Caco-2 (cell line): Measurements from ENCODE around the gene SYCP2L. TPM values are rescaled to one million over a fixed set of nuclear protein-coding genes. Genes with fewer than 3 reads are reported as not detected.
"Not testable (repeated sequence)": the region's sequence is repeated elsewhere in the genome, so short reads cannot be mapped to it uniquely, and the experiment has no call there.

Source experiments
- BruUV-seq: library from RNA; stranded (reverse); fragments of 400-500 nt; replicated peaks from 2 replicates; lab custom pipeline; 2021; lab: Mats Ljungman, UMichigan
- CTCF ChIA-PET: fragments of 300-600 bp; sonication (Branson Sonifier 250); formaldehyde crosslinking; loops from one replicate; lab custom pipeline; 2022; ENCODE audit warnings: antibody characterized with exemption; lab: Charles Lee
- POLR2A ChIA-PET: fragments of 300-600 bp; sonication (Branson Sonifier 250); formaldehyde crosslinking; loops from one replicate; lab custom pipeline; 2022; ENCODE audit warnings: antibody characterized with exemption; lab: Charles Lee
- DNase-seq, 2 experiments: peaks; one replicate each; pipeline versions ENCODE4 v3.0.0 to v3.0.0-alpha.2; 2020 to 2022
- H3K27me3 ChIP-seq: replicated peaks from 2 replicates; pipeline ENCODE4 v1.6.0; 2011; ENCODE audit warnings: low read length; ENCODE audit not compliant: control insufficient read depth, insufficient read depth
- H3K36me3 ChIP-seq: 2 replicates; pipeline ENCODE4 v1.5.1; 2011; ENCODE audit warnings: low read length; ENCODE audit not compliant: control insufficient read depth, insufficient read depth
- H3K4me1 ChIP-seq: fragments of 250-450 bp; sonication (Bioruptor Pico); 2 replicates; pipeline ENCODE4 v1.5.1; 2020; ENCODE audit warnings: mild to moderate bottlenecking
- H3K4me3 ChIP-seq: 2 replicates; pipeline ENCODE4 v1.5.1; 2011; ENCODE audit warnings: low read depth, mild to moderate bottlenecking, control low read depth, low read length
- H3K9me3 ChIP-seq: fragments of 250-450 bp; sonication (Bioruptor Pico); 2 replicates; pipeline ENCODE4 v1.5.1; 2020; ENCODE audit warnings: mild to moderate bottlenecking, moderate library complexity
- H3K27ac Mint-ChIP-seq: one replicate; pipeline ENCODE4 v1.8.0; 2022; ENCODE audit warnings: mixed read lengths; ENCODE audit not compliant: unreplicated experiment
- H3K27me3 Mint-ChIP-seq: one replicate; pipeline ENCODE4 v1.8.0; 2022; ENCODE audit warnings: mixed read lengths; ENCODE audit not compliant: insufficient read depth, unreplicated experiment
- H3K36me3 Mint-ChIP-seq: one replicate; pipeline ENCODE4 v1.8.0; 2022; ENCODE audit warnings: mild to moderate bottlenecking, mixed read lengths; ENCODE audit not compliant: insufficient read depth, unreplicated experiment
- H3K4me1 Mint-ChIP-seq: one replicate; pipeline ENCODE4 v1.8.0; 2022; ENCODE audit warnings: low read depth, mixed read lengths; ENCODE audit not compliant: unreplicated experiment
- H3K4me3 Mint-ChIP-seq: one replicate; pipeline ENCODE4 v1.8.0; 2022; ENCODE audit warnings: mild to moderate bottlenecking, moderate library complexity, mixed read lengths; ENCODE audit not compliant: unreplicated experiment
- H3K9me3 Mint-ChIP-seq: one replicate; pipeline ENCODE4 v1.8.0; 2022; ENCODE audit warnings: mixed read lengths; ENCODE audit not compliant: unreplicated experiment
- CTCF ChIP-seq, 2 experiments: fragments of 200-600 bp in 1 of 2; IDR thresholded peaks; 1 replicate in 1 of 2; 2 replicates in 1 of 2; pipeline versions ENCODE4 v1.5.1 to v1.8.0; 2011 to 2022; ENCODE audit warnings: antibody characterized with exemption in 1 of 2, control low read depth in 1 of 2, inconsistent platforms in 1 of 2, low read depth in 1 of 2, low read length in 1 of 2, mild to moderate bottlenecking in 1 of 2, moderate library complexity in 1 of 2; ENCODE audit not compliant: insufficient read depth in 1 of 2, severe bottlenecking in 1 of 2, unreplicated experiment in 1 of 2
- intact Hi-C: fragments of 100-400 bp; cut with micrococcal nuclease; formaldehyde crosslinking; loops from one replicate; pipeline ENCODE4 v1.10.0; 2022; ENCODE audit not compliant: unreplicated experiment
- total RNA-seq: library from RNA; stranded (reverse); gene quantifications from 2 replicates; pipeline ENCODE4 v1.2.3, GENCODE V29; 2022

Gene SYCP2L
- total RNA-seq, 1 experiment from 2014 or later: 0.20 TPM

- peaks cover 14% of the 10 kb centered on the region for H3K9me3 Mint-ChIP-seq
- no peak for DNase-seq
- POLR2A ChIA-PET: no interaction called here
- H3K4me1 Mint-ChIP-seq: peaks cover 6% of the 10 kb centered on the region
- H3K27me3 Mint-ChIP-seq: no peaks in the 10 kb centered on the region
- TF ChIP-seq CTCF (IDR thresholded peaks at IDR 0.05; ENCODE audit: insufficient read depth in 1 of 2, low read depth in 1 of 2, low read length in 1 of 2, severe bottlenecking in 1 of 2, unreplicated experiment in 1 of 2): no peak
- H3K4me3 Mint-ChIP-seq: no peak overlapping the region
- peaks cover 10% of the 10 kb centered on the region for H3K9me3 ChIP-seq
- H3K36me3 ChIP-seq: no peaks in the 10 kb centered on the region
- CTCF ChIA-PET: no interaction called here
- no peaks in the 10 kb centered on the region for H3K4me1 ChIP-seq
- no peaks in the 10 kb centered on the region for H3K36me3 Mint-ChIP-seq
- no peak overlapping the region for H3K27ac Mint-ChIP-seq
- no TSS peak for BruUV-seq
- no peak overlapping the region for H3K4me3 ChIP-seq
- H3K27me3 ChIP-seq: no peaks in the 10 kb centered on the region
- intact Hi-C loops: no loop called here
Measured at GRCh38 chr6:10852361-10852960, 34.4 kb upstream of the SYCP2L start.

- H3K27ac Mint-ChIP-seq, BruUV-seq, POLR2A ChIA-PET, H3K27me3 Mint-ChIP-seq, H3K36me3 ChIP-seq, H3K36me3 Mint-ChIP-seq, CTCF ChIA-PET, H3K4me3 ChIP-seq, H3K4me1 ChIP-seq, H3K4me1 Mint-ChIP-seq, H3K27me3 ChIP-seq, H3K4me3 Mint-ChIP-seq, intact Hi-C loops: not testable (repeated sequence)
- peaks cover 10% of the 10 kb centered on the region; the same call in 1 of the 2 replicates for H3K9me3 ChIP-seq
- DNase-seq: peak in 1 of 2 experiments; percentile 26
- peaks cover 14% of the 10 kb centered on the region for H3K9me3 Mint-ChIP-seq
Measured at GRCh38 chr6:10853849-10854300, 33.0 kb upstream of the SYCP2L start.

GRCh38 chr6:10854922-10855632 lies 31.8 kb upstream of the SYCP2L start:
- Histone ChIP-seq H3K9me3 (peaks cover 10% of the 10 kb centered on the region; the same call in 1 of the 2 replicates), H3K4me3 (no peak overlapping the region), H3K4me1 (no peaks in the 10 kb centered on the region), H3K36me3 (no peaks in the 10 kb centered on the region), H3K27me3 (no peaks in the 10 kb centered on the region)
- ChIA-PET POLR2A (interaction anchor here (0.5 kb wide), 1 partner anchor 11 kb away, joined by 5 read pairs; no protein-coding TSS in a partner anchor), CTCF (interaction anchor here (0.7 kb wide), 1 partner anchor 231 kb away, joined by 4 read pairs; no protein-coding TSS in a partner anchor)
- peaks cover 14% of the 10 kb centered on the region for H3K9me3 Mint-ChIP-seq
- BruUV-seq: no TSS peak
- H3K27ac Mint-ChIP-seq: peak overlapping the region; percentile 26
- intact Hi-C loops: no loop called here
- peaks cover 6% of the 10 kb centered on the region for H3K4me1 Mint-ChIP-seq
- DNase-seq: no peak
- H3K36me3 Mint-ChIP-seq: no peaks in the 10 kb centered on the region
- no peaks in the 10 kb centered on the region for H3K27me3 Mint-ChIP-seq
- no peak for TF ChIP-seq CTCF (IDR thresholded peaks at IDR 0.05; ENCODE audit: insufficient read depth in 1 of 2, low read depth in 1 of 2, low read length in 1 of 2, severe bottlenecking in 1 of 2, unreplicated experiment in 1 of 2)
- H3K4me3 Mint-ChIP-seq: no peak overlapping the region
